Astrocyte (in vitro differentiated cells and primary cell): ENCODE data around the gene GAPVD1. TPM values are rescaled to one million over a fixed set of nuclear protein-coding genes. Genes with fewer than 3 reads are reported as not detected.

Source experiments
- DNase-seq: peaks from one replicate; pipeline ENCODE4 v3.0.0-alpha.2; 2010; ENCODE audit warnings: low read depth
- FAIRE-seq: peaks from 2 replicates; lab custom pipeline; 2011; peaks lifted over from hg19 to GRCh38; lab: Jason Lieb, UNC
- H2AFZ ChIP-seq: 2 replicates; pipeline ENCODE4 v1.6.0; 2012; ENCODE audit warnings: low read depth, low read length, inconsistent platforms
- H3K27ac ChIP-seq: 2 replicates; pipeline ENCODE4 v1.5.1; 2011; ENCODE audit warnings: low read depth, low read length, inconsistent platforms
- H3K27me3 ChIP-seq: 2 replicates; pipeline ENCODE4 v1.6.0; 2011; ENCODE audit warnings: low read length, inconsistent platforms; ENCODE audit not compliant: insufficient read depth
- H3K36me3 ChIP-seq: 2 replicates; pipeline ENCODE4 v1.5.1; 2011; ENCODE audit warnings: low read length, inconsistent platforms; ENCODE audit not compliant: insufficient read depth
- H3K4me1 ChIP-seq: 2 replicates; pipeline ENCODE4 v1.5.1; 2011; ENCODE audit warnings: low read length, inconsistent platforms; ENCODE audit not compliant: insufficient read depth
- H3K4me2 ChIP-seq: 2 replicates; pipeline ENCODE4 v1.6.0; 2012; ENCODE audit warnings: low read length, inconsistent platforms
- H3K4me3 ChIP-seq: 2 replicates; pipeline ENCODE4 v1.5.1; 2011; ENCODE audit warnings: low read depth, mild to moderate bottlenecking, low read length, inconsistent platforms; ENCODE audit not compliant: insufficient read depth
- H3K79me2 ChIP-seq: 2 replicates; pipeline ENCODE4 v1.6.0; 2012; ENCODE audit warnings: mild to moderate bottlenecking, low read length, inconsistent platforms; ENCODE audit not compliant: insufficient read depth
- H3K9ac ChIP-seq: 2 replicates; pipeline ENCODE4 v1.6.0; 2012; ENCODE audit warnings: mild to moderate bottlenecking, low read length, inconsistent platforms
- H3K9me3 ChIP-seq: 2 replicates; pipeline ENCODE4 v1.5.1; 2012; ENCODE audit warnings: low read depth, mild to moderate bottlenecking, low read length, inconsistent platforms; ENCODE audit not compliant: insufficient read depth
- H4K20me1 ChIP-seq: 2 replicates; pipeline ENCODE4 v1.6.0; 2012; ENCODE audit warnings: low read length, inconsistent platforms; ENCODE audit not compliant: insufficient read depth
- H3K27ac Mint-ChIP-seq: one replicate; pipeline ENCODE4 v1.8.0; 2021; ENCODE audit warnings: mild to moderate bottlenecking, mixed read lengths; ENCODE audit not compliant: unreplicated experiment
- H3K27me3 Mint-ChIP-seq: one replicate; pipeline ENCODE4 v1.8.0; 2021; ENCODE audit warnings: low read depth, mixed read lengths; ENCODE audit not compliant: unreplicated experiment
- H3K36me3 Mint-ChIP-seq: one replicate; pipeline ENCODE4 v1.8.0; 2021; ENCODE audit warnings: low read depth, mixed read lengths; ENCODE audit not compliant: unreplicated experiment
- H3K4me1 Mint-ChIP-seq: one replicate; pipeline ENCODE4 v1.8.0; 2021; ENCODE audit warnings: low read depth, mixed read lengths; ENCODE audit not compliant: unreplicated experiment
- H3K4me3 Mint-ChIP-seq: one replicate; pipeline ENCODE4 v1.8.0; 2021; ENCODE audit warnings: mild to moderate bottlenecking, moderate library complexity, mixed read lengths; ENCODE audit not compliant: unreplicated experiment
- H3K9me3 Mint-ChIP-seq: one replicate; pipeline ENCODE4 v1.8.0; 2021; ENCODE audit warnings: mild to moderate bottlenecking, mixed read lengths; ENCODE audit not compliant: unreplicated experiment
- CTCF ChIP-seq: IDR thresholded peaks from 2 replicates; pipeline ENCODE4 v1.5.1; 2011; ENCODE audit warnings: low read depth, mild to moderate bottlenecking, inconsistent platforms, low read length, moderate library complexity; ENCODE audit not compliant: insufficient read depth
- EZH2 ChIP-seq: IDR thresholded peaks from 2 replicates; pipeline ENCODE4 v1.6.1; 2012; ENCODE audit warnings: mild to moderate bottlenecking, low read length, inconsistent platforms; ENCODE audit not compliant: insufficient read depth
- total RNA-seq: library from RNA; stranded (reverse); gene quantifications from 2 replicates; pipeline ENCODE4 v1.2.1, GENCODE V29; 2021

Gene GAPVD1
- total RNA-seq, 1 donor from 2014 or later: 54.4 TPM

DNA sequence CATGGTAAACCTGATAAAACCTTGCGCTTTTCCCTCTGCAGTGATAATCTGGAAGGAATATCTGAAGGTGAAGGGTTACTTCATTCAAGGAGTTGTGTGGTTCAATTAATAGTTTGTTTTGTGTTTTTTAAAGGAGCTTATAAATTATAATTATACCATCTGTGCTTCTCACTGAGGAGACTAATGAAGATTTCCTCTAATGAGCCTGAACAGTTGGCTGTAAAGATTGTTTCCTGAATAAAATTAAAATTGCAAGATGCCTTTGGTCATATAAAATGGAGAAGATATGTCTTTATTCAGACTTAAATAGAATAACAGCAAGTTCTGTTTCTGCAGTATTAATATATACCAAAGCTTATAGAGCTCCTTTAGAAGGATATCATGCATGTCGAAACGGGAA is 59.9 kb downstream of the GAPVD1 start:
- Histone ChIP-seq H3K4me2 (no peak overlapping the region), H3K36me3 (peaks cover 17% of the 10 kb centered on the region), H3K4me3 (no peak overlapping the region), H3K9ac (no peak overlapping the region), H3K79me2 (no peaks in the 10 kb centered on the region), H3K27me3 (no peaks in the 10 kb centered on the region), H3K27ac (no peak overlapping the region), H3K9me3 (no peaks in the 10 kb centered on the region), H2AFZ (no peak overlapping the region), H4K20me1 (peaks cover 10% of the 10 kb centered on the region), H3K4me1 (no peaks in the 10 kb centered on the region)
- FAIRE-seq (no peak), DNase-seq (no peak)
- H3K9me3 Mint-ChIP-seq: no peaks in the 10 kb centered on the region
- no peak overlapping the region for H3K4me3 Mint-ChIP-seq
- TF ChIP-seq CTCF (no peak), EZH2 (no peak)
- peaks cover 16% of the 10 kb centered on the region for H3K36me3 Mint-ChIP-seq
- no peak overlapping the region for H3K27ac Mint-ChIP-seq
- no peaks in the 10 kb centered on the region for H3K27me3 Mint-ChIP-seq
- no peaks in the 10 kb centered on the region for H3K4me1 Mint-ChIP-seq

DNA sequence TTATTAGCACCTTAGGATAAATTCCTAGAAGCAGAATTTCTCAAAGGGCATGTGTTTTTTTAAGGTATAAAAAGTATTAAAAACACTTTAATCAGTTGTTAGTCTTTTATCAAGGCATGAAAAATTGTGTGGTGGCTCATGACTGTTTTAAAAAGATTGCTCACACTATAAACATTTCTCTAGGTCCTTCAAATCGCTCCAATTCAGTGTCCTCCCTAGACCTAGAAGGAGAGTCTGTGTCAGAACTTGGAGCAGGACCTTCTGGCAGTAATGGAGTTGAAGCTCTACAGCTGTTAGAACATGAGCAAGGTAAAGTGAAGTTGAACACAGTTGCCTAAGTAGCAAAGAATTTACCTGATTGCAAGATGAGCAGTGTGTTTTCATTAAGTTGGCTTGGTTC is 62.0 kb downstream of the GAPVD1 start:
- Mint-ChIP-seq H3K27me3 (no peaks in the 10 kb centered on the region), H3K9me3 (no peaks in the 10 kb centered on the region), H3K4me3 (no peak overlapping the region), H3K27ac (no peak overlapping the region), H3K4me1 (no peaks in the 10 kb centered on the region), H3K36me3 (peaks cover 6% of the 10 kb centered on the region)
- H3K4me3 ChIP-seq: no peak overlapping the region
- H3K79me2 ChIP-seq: no peaks in the 10 kb centered on the region
- peaks cover 17% of the 10 kb centered on the region for H3K36me3 ChIP-seq
- H3K9me3 ChIP-seq: no peaks in the 10 kb centered on the region
- FAIRE-seq: no peak
- no peak overlapping the region for H3K27ac ChIP-seq
- H3K4me1 ChIP-seq: no peaks in the 10 kb centered on the region
- no peak for TF ChIP-seq CTCF
- TF ChIP-seq EZH2: no peak
- H3K27me3 ChIP-seq: no peaks in the 10 kb centered on the region
- peak; percentile 41 for DNase-seq
- H3K9ac ChIP-seq: no peak overlapping the region
- peaks cover 10% of the 10 kb centered on the region for H4K20me1 ChIP-seq
- H2AFZ ChIP-seq: no peak overlapping the region
- no peak overlapping the region for H3K4me2 ChIP-seq

GRCh38 chr9:125325826-125326225 is 64.2 kb downstream of the GAPVD1 start:
- Histone ChIP-seq H3K27me3 (no peaks in the 10 kb centered on the region), H3K27ac (no peak overlapping the region), H3K4me1 (no peaks in the 10 kb centered on the region), H3K9me3 (no peaks in the 10 kb centered on the region), H2AFZ (no peak overlapping the region), H3K9ac (no peak overlapping the region), H3K4me3 (no peak overlapping the region), H4K20me1 (peaks cover 15% of the 10 kb centered on the region), H3K4me2 (no peak overlapping the region), H3K36me3 (peaks cover 13% of the 10 kb centered on the region), H3K79me2 (no peaks in the 10 kb centered on the region)
- Mint-ChIP-seq H3K27me3 (no peaks in the 10 kb centered on the region), H3K36me3 (peaks cover 9% of the 10 kb centered on the region), H3K27ac (no peak overlapping the region), H3K4me1 (no peaks in the 10 kb centered on the region), H3K9me3 (no peaks in the 10 kb centered on the region), H3K4me3 (no peak overlapping the region)
- FAIRE-seq: no peak
- no peak for DNase-seq
- TF ChIP-seq CTCF: no peak
- no peak for TF ChIP-seq EZH2
